H1 (cell line): ENCODE results near the gene DISP3. TPM values are rescaled to one million over a fixed set of nuclear protein-coding genes. Genes with fewer than 3 reads are reported as not detected.

Experiments used
- CEBPB ChIP-seq: IDR thresholded peaks from 2 replicates; pipeline ENCODE4 v1.6.1; 2012; ENCODE audit warnings: low read depth, low read length
- E2F6 ChIP-seq: IDR thresholded peaks from 2 replicates; pipeline ENCODE4 v1.6.1; 2012; ENCODE audit warnings: inconsistent platforms
- KDM4A ChIP-seq: IDR thresholded peaks from one replicate; pipeline ENCODE4 v1.7.1; 2012; ENCODE audit warnings: low read depth, mild to moderate bottlenecking, moderate library complexity, low read length, inconsistent platforms; ENCODE audit not compliant: severe bottlenecking
- POLR2AphosphoS5 ChIP-seq: IDR thresholded peaks from 2 replicates; pipeline ENCODE4 v1.6.1; 2011; ENCODE audit warnings: low read depth, low read length
- polyA plus RNA-seq, 7 experiments: library from polyadenylated mRNA; depleted of rRNA in 3 of 7; stranded (reverse) in 5 of 7; unstranded in 2 of 7; fragments of >200 nt in 5 of 7; fragments of 200-250 nt in 2 of 7; gene quantifications; 1 replicate in 5 of 7; 2 replicates in 1 of 7; 4 replicates in 1 of 7; pipeline versions ENCODE4 v1.2.1 to v1.2.3, GENCODE V29; 2011 to 2013; ENCODE audit warnings: missing spikeins in 2 of 7, mixed read lengths in 2 of 7
- total RNA-seq: library from RNA; stranded (reverse); fragmentation: NEBNext Ultra II Directional; extraction: Animal tissue kit (Norgen Biotek cat#: 25700); gene quantifications from 2 replicates; pipeline ENCODE4 v1.2.1, GENCODE V29; 2021

The DISP3 gene
- total and polyA plus RNA-seq, 2 of the 8 experiments (the other 6 are each of a cell fraction or from before 2014, with no cell fraction given), result 3.4 to 4.6 TPM

GRCh38 chr1:11566042-11566850 lies 87.3 kb downstream of the DISP3 start (continued):
- TF ChIP-seq KDM4A, result no peak
- no peak for TF ChIP-seq POLR2AphosphoS5
- TF ChIP-seq E2F6, result no peak
- TF ChIP-seq CEBPB, result no peak
